ENCODE results near the gene CCDC57. TPM values are rescaled to one million over a fixed set of nuclear protein-coding genes. Genes with fewer than 3 reads are reported as not detected.

Gene CCDC57
- total and polyA plus RNA-seq, 3 experiments from 2014 or later = 39.2 to 77.6 (median 69.8) TPM

DNA sequence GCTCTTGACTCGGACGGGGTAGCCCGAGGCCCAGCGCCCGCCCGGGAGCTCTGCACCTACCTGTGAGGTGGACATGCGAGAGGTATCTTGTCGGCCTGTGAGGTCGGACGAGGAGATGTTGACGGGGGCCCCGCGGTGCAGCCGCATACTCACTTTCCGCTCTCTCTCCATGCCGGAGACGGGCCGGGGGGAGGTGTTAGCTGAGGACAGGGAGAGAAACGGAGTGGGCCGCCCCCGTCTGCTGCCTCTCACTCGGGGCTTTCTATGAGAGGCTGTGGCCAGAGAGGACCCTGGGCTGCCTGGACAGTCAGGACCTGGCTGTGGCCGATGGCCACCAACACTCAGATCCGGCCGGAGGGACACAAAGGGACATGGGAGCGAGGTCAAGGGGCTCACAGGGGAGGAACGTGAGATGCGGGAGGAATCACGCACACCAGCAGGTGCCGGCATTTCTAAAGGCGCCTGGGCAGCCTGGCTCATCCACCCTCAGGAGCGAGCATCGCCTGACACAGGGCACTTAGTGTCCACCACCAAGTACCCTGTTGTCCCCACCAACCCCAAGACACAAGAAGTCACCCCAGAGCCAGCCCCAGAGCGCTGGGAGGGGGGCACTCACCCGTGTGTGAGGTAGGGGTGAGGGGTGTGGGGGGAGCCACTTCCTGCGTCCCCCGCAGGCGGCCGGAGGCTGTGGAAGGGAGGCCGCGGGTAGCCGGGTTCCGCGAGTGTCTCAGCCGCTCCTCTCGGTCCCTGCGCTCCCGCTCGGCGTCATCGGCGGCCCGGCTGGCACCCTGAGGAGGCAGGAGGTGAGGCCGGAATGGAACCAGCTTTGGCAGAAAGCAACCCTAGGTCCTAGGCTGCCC, 36.4 kb upstream of the CCDC57 start:
- H3K4me1 Mint-ChIP-seq = peaks cover 12 to 26% (median 13%) of the 10 kb centered on the region in 3 donors
- peaks cover 19 to 91% (median 20%) of the 10 kb centered on the region in 3 donors for H3K36me3 Mint-ChIP-seq
- no peak overlapping the region for H3K27ac ChIP-seq (ENCODE audit: low read depth, low read length)
- peak overlapping the region in 1 of 8 donors; percentile 72 for H3K27ac Mint-ChIP-seq
- H3K9me3 ChIP-seq (ENCODE audit: low read length) = no peaks in the 10 kb centered on the region
- no peaks in the 10 kb centered on the region for H3K9me3 Mint-ChIP-seq
- H3K4me3 Mint-ChIP-seq = peak overlapping the region in 1 of 7 donors; percentile 82
- peaks cover 7% of the 10 kb centered on the region for H3K4me1 ChIP-seq (ENCODE audit: insufficient read depth, low read length)
- no peaks in the 10 kb centered on the region for H3K27me3 ChIP-seq (ENCODE audit: insufficient read depth, low read length, poor library complexity, severe bottlenecking)
- H3K27me3 Mint-ChIP-seq = peaks cover 0 to 4% of the 10 kb centered on the region in 2 donors
- DNase-seq = no peak
- no peak overlapping the region for H3K4me3 ChIP-seq (ENCODE audit: low read length)
- POLR2A ChIA-PET = no interaction called here
- CTCF ChIA-PET = interaction anchor here (1.5 to 1.6 kb wide), 2 partner anchors 13 to 72 kb away, joined by 3 read pairs; no protein-coding TSS in a partner anchor
- H3K36me3 ChIP-seq (ENCODE audit: insufficient read depth, low read length) = peaks cover 95% of the 10 kb centered on the region

GRCh38 chr17:82247856-82248671, 35.4 kb upstream of the CCDC57 start:
- H3K36me3 ChIP-seq (ENCODE audit: insufficient read depth, low read length) = peaks cover 100% of the 10 kb centered on the region
- Mint-ChIP-seq H3K36me3 (peaks cover 19 to 97% (median 22%) of the 10 kb centered on the region in 3 donors), H3K27ac (peak overlapping the region in 5 of 8 donors; percentile 11 to 72 (median 29)), H3K9me3 (peaks cover 0 to 2% (median 0%) of the 10 kb centered on the region in 5 donors), H3K4me3 (peak overlapping the region in 1 of 7 donors; percentile 29), H3K4me1 (peaks cover 13 to 28% (median 14%) of the 10 kb centered on the region in 3 donors), H3K27me3 (peaks cover 0 to 4% of the 10 kb centered on the region in 2 donors)
- peaks cover 7% of the 10 kb centered on the region for H3K4me1 ChIP-seq (ENCODE audit: insufficient read depth, low read length)
- no peak overlapping the region for H3K4me3 ChIP-seq (ENCODE audit: low read length)
- H3K9me3 ChIP-seq (ENCODE audit: low read length) = no peaks in the 10 kb centered on the region
- no peaks in the 10 kb centered on the region for H3K27me3 ChIP-seq (ENCODE audit: insufficient read depth, low read length, poor library complexity, severe bottlenecking)
- no peak overlapping the region for H3K27ac ChIP-seq (ENCODE audit: low read depth, low read length)
- CTCF ChIA-PET = interaction anchor here (1.0 kb wide), 1 partner anchor 69 kb away, joined by 3 read pairs; the partner anchor contains the start of gene CD7
- POLR2A ChIA-PET = no interaction called here
- no peak for DNase-seq

GRCh38 chr17:82247182-82247823, 34.7 kb upstream of the CCDC57 start:
- Mint-ChIP-seq H3K27me3 (peaks cover 0 to 4% of the 10 kb centered on the region in 2 donors), H3K27ac (peak overlapping the region in 7 of 8 donors; percentile 5 to 91 (median 47)), H3K9me3 (peaks cover 0 to 2% (median 0%) of the 10 kb centered on the region in 5 donors), H3K4me1 (peaks cover 14 to 33% (median 17%) of the 10 kb centered on the region in 3 donors), H3K36me3 (peaks cover 14 to 97% (median 15%) of the 10 kb centered on the region in 3 donors), H3K4me3 (peak overlapping the region in 1 of 7 donors; percentile 51)
- H3K36me3 ChIP-seq (ENCODE audit: insufficient read depth, low read length) = peaks cover 97% of the 10 kb centered on the region
- H3K9me3 ChIP-seq (ENCODE audit: low read length) = no peaks in the 10 kb centered on the region
- H3K27me3 ChIP-seq (ENCODE audit: insufficient read depth, low read length, poor library complexity, severe bottlenecking) = no peaks in the 10 kb centered on the region
- DNase-seq = no peak
- peaks cover 7% of the 10 kb centered on the region for H3K4me1 ChIP-seq (ENCODE audit: insufficient read depth, low read length)
- no peak overlapping the region for H3K27ac ChIP-seq (ENCODE audit: low read depth, low read length)
- POLR2A ChIA-PET = no interaction called here
- H3K4me3 ChIP-seq (ENCODE audit: low read length) = no peak overlapping the region
- CTCF ChIA-PET = interaction anchor here (1.0 kb wide), 1 partner anchor 70 kb away, joined by 3 read pairs; the partner anchor contains the start of gene CD7

- no peak overlapping the region for H3K4me3 ChIP-seq (ENCODE audit: low read length)
- H3K4me3 Mint-ChIP-seq = peak overlapping the region in 1 of 7 donors; percentile 36
- H3K9me3 Mint-ChIP-seq = peaks cover 0 to 2% (median 0%) of the 10 kb centered on the region in 5 donors
- H3K36me3 ChIP-seq (ENCODE audit: insufficient read depth, low read length) = peaks cover 89% of the 10 kb centered on the region
- peaks cover 0 to 4% of the 10 kb centered on the region in 2 donors for H3K27me3 Mint-ChIP-seq
- H3K4me1 ChIP-seq (ENCODE audit: insufficient read depth, low read length) = peaks cover 7% of the 10 kb centered on the region
- H3K36me3 Mint-ChIP-seq = peaks cover 13 to 94% (median 14%) of the 10 kb centered on the region in 3 donors
- POLR2A ChIA-PET = no interaction called here
- peak overlapping the region; percentile 16 for H3K27ac ChIP-seq (ENCODE audit: low read depth, low read length)
- H3K9me3 ChIP-seq (ENCODE audit: low read length) = no peaks in the 10 kb centered on the region
- no peaks in the 10 kb centered on the region for H3K27me3 ChIP-seq (ENCODE audit: insufficient read depth, low read length, poor library complexity, severe bottlenecking)
- H3K27ac Mint-ChIP-seq = peak overlapping the region in 5 of 8 donors; percentile 47 to 81 (median 79)
- CTCF ChIA-PET = interaction anchor here (1.3 kb wide), 1 partner anchor 10 kb away, joined by 5 read pairs; no protein-coding TSS in a partner anchor
- H3K4me1 Mint-ChIP-seq = peaks cover 14 to 38% (median 17%) of the 10 kb centered on the region in 3 donors
- no peak for DNase-seq
Measured at GRCh38 chr17:82246365-82247181, 33.9 kb upstream of the CCDC57 start.

DNA sequence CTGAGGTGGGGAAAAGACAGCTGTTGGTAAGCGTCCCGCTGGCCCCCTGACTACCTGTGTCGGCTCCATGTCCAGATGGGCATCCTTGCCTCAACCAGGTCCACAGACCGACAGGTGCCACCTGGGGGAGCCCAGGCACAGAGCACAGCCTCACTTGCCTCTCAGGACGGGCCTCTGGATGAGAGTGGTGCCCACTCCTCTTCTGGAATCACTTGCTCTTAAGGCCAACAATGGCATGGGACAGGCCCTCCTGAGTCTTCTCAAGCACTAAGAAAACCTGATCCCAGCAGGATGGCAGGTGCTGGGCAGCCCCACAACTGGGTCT, 33.4 kb upstream of the CCDC57 start:
- Histone ChIP-seq H3K4me3 (ENCODE audit: low read length) (no peak overlapping the region), H3K27ac (ENCODE audit: low read depth, low read length) (no peak overlapping the region), H3K36me3 (ENCODE audit: insufficient read depth, low read length) (peaks cover 84% of the 10 kb centered on the region), H3K27me3 (ENCODE audit: insufficient read depth, low read length, poor library complexity, severe bottlenecking) (no peaks in the 10 kb centered on the region), H3K9me3 (ENCODE audit: low read length) (no peaks in the 10 kb centered on the region), H3K4me1 (ENCODE audit: insufficient read depth, low read length) (peaks cover 11% of the 10 kb centered on the region)
- Mint-ChIP-seq H3K27ac (peak overlapping the region in 3 of 8 donors; percentile 79 to 81 (median 80)), H3K27me3 (peaks cover 0 to 2% of the 10 kb centered on the region in 2 donors), H3K4me1 (peaks cover 14 to 44% (median 15%) of the 10 kb centered on the region in 3 donors), H3K36me3 (peaks cover 9 to 92% (median 11%) of the 10 kb centered on the region in 3 donors), H3K4me3 (no peak overlapping the region), H3K9me3 (peaks cover 0 to 2% (median 0%) of the 10 kb centered on the region in 5 donors)
- no peak for DNase-seq
- ChIA-PET POLR2A (no interaction called here), CTCF (interaction anchor here (1.3 kb wide), 1 partner anchor 10 kb away, joined by 5 read pairs; no protein-coding TSS in a partner anchor)

DNA sequence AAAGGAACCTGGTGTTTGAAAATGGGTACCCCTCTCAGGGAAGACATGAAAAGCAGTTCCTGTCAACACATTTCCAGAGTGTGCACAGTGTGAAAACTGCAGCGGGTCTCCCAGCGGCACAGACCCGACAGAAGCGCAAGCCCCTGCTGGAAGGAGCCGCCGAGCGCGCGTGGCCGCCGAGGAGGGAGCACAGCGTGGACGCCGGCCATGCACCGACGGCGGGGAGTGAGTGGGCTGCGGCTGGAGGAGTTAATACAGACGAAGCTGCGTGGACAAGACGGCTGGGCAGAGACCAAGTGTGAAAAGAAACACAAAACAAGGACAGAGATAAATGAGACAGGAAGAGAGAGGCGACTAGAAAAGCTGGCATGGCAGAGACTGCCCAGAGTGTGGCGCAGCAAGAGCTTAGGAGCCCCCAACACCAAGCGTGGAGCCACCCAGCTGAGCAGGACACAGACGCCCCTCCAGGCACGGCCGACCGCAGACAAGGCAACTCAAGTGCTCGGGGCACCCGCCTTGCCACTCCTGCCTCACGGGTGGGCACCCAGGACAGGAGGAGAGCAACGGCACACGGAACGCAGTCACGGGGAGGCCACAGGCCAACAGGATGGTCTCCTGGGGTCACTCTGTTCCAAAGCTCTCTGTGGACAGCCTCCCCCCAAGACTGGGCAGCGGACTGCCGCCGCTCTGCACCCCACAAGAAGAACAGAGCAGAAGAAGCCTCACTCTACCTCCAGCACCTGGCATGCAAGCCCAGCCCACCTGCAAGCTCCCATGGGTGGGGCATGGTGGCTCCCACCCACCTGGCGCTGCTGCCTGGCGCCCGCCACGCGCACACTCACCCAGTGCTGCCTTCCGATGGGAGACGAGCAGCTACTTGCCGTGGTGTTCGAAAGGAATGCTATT, 32.7 kb upstream of the CCDC57 start:
- Histone ChIP-seq H3K9me3 (ENCODE audit: low read length) (no peaks in the 10 kb centered on the region), H3K27me3 (ENCODE audit: insufficient read depth, low read length, poor library complexity, severe bottlenecking) (no peaks in the 10 kb centered on the region), H3K27ac (ENCODE audit: low read depth, low read length) (no peak overlapping the region), H3K4me1 (ENCODE audit: insufficient read depth, low read length) (peaks cover 17% of the 10 kb centered on the region), H3K36me3 (ENCODE audit: insufficient read depth, low read length) (peaks cover 77% of the 10 kb centered on the region), H3K4me3 (ENCODE audit: low read length) (no peak overlapping the region)
- Mint-ChIP-seq H3K9me3 (peaks cover 0 to 2% (median 0%) of the 10 kb centered on the region in 5 donors), H3K36me3 (peaks cover 8 to 90% (median 11%) of the 10 kb centered on the region in 3 donors), H3K4me1 (peaks cover 18 to 50% (median 21%) of the 10 kb centered on the region in 3 donors), H3K27ac (peak overlapping the region in 3 of 8 donors; percentile 32 to 80 (median 51)), H3K27me3 (peaks cover 0 to 1% of the 10 kb centered on the region in 2 donors), H3K4me3 (peak overlapping the region in 1 of 7 donors; percentile 20)
- POLR2A ChIA-PET = no interaction called here
- CTCF ChIA-PET = interaction anchor here (1.2 to 1.3 kb wide), 2 partner anchors 9 to 45 kb away, joined by 3 to 5 read pairs; no protein-coding TSS in a partner anchor
- DNase-seq = no peak

All from CD8-positive, alpha-beta memory T cell (primary cell).